ENCODE results near the gene MEOX2. TPM values are rescaled to one million over a fixed set of nuclear protein-coding genes. Genes with fewer than 3 reads are reported as not detected.

MEOX2 gene
- total RNA-seq, 1 experiment from 2014 or later = not detected

DNA sequence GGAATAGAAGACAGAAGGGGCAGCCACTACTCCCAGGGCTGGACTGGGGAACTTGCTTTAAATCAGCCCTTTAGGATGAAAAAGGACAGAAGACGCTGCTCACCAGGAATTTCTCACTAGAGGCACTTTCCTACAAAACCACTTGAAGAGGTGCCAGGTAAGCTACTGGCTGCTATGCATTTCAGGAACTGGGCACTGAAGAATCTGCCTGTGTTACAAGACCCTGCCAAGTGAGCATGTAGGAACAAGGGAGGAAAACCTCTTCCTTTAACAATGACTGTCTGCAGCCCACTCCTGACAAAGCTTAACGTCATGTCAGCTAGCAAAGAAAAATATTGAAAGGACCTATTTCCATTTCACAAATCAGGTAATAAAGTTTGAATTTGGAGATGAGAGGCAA is 118.8 kb downstream of the MEOX2 start:
- no peak overlapping the region for H3K27ac ChIP-seq (ENCODE audit: low read length)
- no TSS peak for BruUV-seq (replicated peaks)
- no peaks in the 10 kb centered on the region for H3K4me1 ChIP-seq (ENCODE audit: insufficient read depth, low read length)
- no peak overlapping the region for H3K4me3 ChIP-seq (ENCODE audit: low read length)
- H3K9me3 ChIP-seq (ENCODE audit: low read length) = no peaks in the 10 kb centered on the region
- no peaks in the 10 kb centered on the region for H3K36me3 ChIP-seq (ENCODE audit: low read depth, low read length)
- H4K20me1 ChIP-seq (ENCODE audit: low read length) = no peaks in the 10 kb centered on the region
- no peak overlapping the region for H3K4me2 ChIP-seq (ENCODE audit: low read length)
- H2AFZ ChIP-seq (ENCODE audit: low read length) = no peak overlapping the region
- no peak overlapping the region for H3K9ac ChIP-seq (ENCODE audit: low read length)
- no peaks in the 10 kb centered on the region for H3K9me2 ChIP-seq (replicated peaks; ENCODE audit: low read length)
- TF ChIP-seq EZH2phosphoT487 (IDR thresholded peaks at IDR 0.05; ENCODE audit: borderline replicate concordance, low read length) (no peak), EZH2 (IDR thresholded peaks at IDR 0.05; ENCODE audit: low read length, unreplicated experiment) (no peak), CTCF (conservative IDR thresholded peaks at IDR 0.05; ENCODE audit: low read depth, low read length) (no peak)
- DNase-seq (no peak), ATAC-seq (no peak)
- H3K79me2 ChIP-seq (ENCODE audit: low read length) = no peaks in the 10 kb centered on the region
- CTCF ChIA-PET = no interaction called here
- no peaks in the 10 kb centered on the region for H3F3A ChIP-seq (ENCODE audit: low read length, unreplicated experiment)
- no peaks in the 10 kb centered on the region for H3K27me3 ChIP-seq (ENCODE audit: low read length)
- intact Hi-C loops (cut with micrococcal nuclease) = no loop called here
- POLR2A ChIA-PET (ENCODE audit: unreplicated experiment) = no interaction called here

DNA sequence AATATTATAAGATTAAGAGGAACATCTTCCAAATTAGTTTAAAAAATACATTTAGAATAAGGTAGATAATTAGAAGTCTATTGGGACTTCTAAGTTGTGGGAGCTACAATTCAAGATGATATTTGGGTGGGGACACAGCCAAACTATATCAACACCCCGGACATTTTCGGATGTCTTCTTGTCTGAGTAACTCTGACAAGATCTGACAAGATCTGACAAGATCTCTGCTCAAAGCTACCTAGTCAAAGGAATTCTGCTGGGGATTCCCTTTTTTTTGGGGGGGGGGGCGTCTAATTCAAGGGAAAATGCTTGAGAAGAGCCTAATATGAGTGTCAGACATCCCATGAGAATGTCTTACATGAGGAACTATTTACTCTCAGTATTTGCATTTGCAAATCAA is 119.4 kb downstream of the MEOX2 start:
- TF ChIP-seq EZH2 (IDR thresholded peaks at IDR 0.05; ENCODE audit: low read length, unreplicated experiment) (no peak), CTCF (conservative IDR thresholded peaks at IDR 0.05; ENCODE audit: low read depth, low read length) (no peak), EZH2phosphoT487 (IDR thresholded peaks at IDR 0.05; ENCODE audit: borderline replicate concordance, low read length) (no peak)
- Histone ChIP-seq H3K4me2 (ENCODE audit: low read length) (no peak overlapping the region), H3K9ac (ENCODE audit: low read length) (no peak overlapping the region), H3K36me3 (ENCODE audit: low read depth, low read length) (no peaks in the 10 kb centered on the region), H3K4me1 (ENCODE audit: insufficient read depth, low read length) (no peaks in the 10 kb centered on the region), H3F3A (ENCODE audit: low read length, unreplicated experiment) (no peaks in the 10 kb centered on the region), H3K4me3 (ENCODE audit: low read length) (no peak overlapping the region), H4K20me1 (ENCODE audit: low read length) (no peaks in the 10 kb centered on the region), H3K9me3 (ENCODE audit: low read length) (no peaks in the 10 kb centered on the region), H3K27me3 (ENCODE audit: low read length) (no peaks in the 10 kb centered on the region), H3K27ac (ENCODE audit: low read length) (no peak overlapping the region), H2AFZ (ENCODE audit: low read length) (no peak overlapping the region), H3K9me2 (replicated peaks; ENCODE audit: low read length) (no peaks in the 10 kb centered on the region), H3K79me2 (ENCODE audit: low read length) (no peaks in the 10 kb centered on the region)
- no TSS peak for BruUV-seq (replicated peaks)
- POLR2A ChIA-PET (ENCODE audit: unreplicated experiment) = no interaction called here
- intact Hi-C loops (cut with micrococcal nuclease) = no loop called here
- CTCF ChIA-PET = no interaction called here
- ATAC-seq = no peak
- DNase-seq = no peak

DNA sequence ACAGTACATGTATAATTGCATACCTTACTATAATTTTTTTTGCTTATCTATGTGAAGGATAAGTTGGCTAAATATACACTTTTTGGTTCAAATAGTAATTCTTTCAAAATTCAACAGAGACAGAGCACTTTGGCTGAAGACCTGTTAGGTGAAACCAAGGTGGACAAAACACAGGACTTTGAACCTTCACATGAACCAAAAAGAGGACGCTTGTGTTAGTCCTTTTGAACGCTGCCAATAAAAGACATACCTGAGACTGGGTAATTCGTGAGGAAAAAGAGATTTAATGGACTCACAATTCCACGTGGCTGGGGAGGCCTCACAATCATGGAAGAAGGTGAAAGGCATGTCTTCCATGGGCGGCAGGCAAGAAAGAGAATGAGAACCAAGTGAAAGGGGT is 120.0 kb downstream of the MEOX2 start:
- H3K9me3 ChIP-seq (ENCODE audit: low read length) = no peaks in the 10 kb centered on the region
- TF ChIP-seq CTCF (conservative IDR thresholded peaks at IDR 0.05; ENCODE audit: low read depth, low read length) (no peak), EZH2phosphoT487 (IDR thresholded peaks at IDR 0.05; ENCODE audit: borderline replicate concordance, low read length) (no peak), EZH2 (IDR thresholded peaks at IDR 0.05; ENCODE audit: low read length, unreplicated experiment) (no peak)
- BruUV-seq (replicated peaks) = no TSS peak
- ChIA-PET CTCF (no interaction called here), POLR2A (ENCODE audit: unreplicated experiment) (no interaction called here)
- H3K79me2 ChIP-seq (ENCODE audit: low read length) = no peaks in the 10 kb centered on the region
- DNase-seq = no peak
- H4K20me1 ChIP-seq (ENCODE audit: low read length) = no peaks in the 10 kb centered on the region
- no peaks in the 10 kb centered on the region for H3K4me1 ChIP-seq (ENCODE audit: insufficient read depth, low read length)
- H3K4me2 ChIP-seq (ENCODE audit: low read length) = no peak overlapping the region
- H3F3A ChIP-seq (ENCODE audit: low read length, unreplicated experiment) = no peaks in the 10 kb centered on the region
- ATAC-seq = no peak
- no peak overlapping the region for H2AFZ ChIP-seq (ENCODE audit: low read length)
- H3K36me3 ChIP-seq (ENCODE audit: low read depth, low read length) = no peaks in the 10 kb centered on the region
- no peaks in the 10 kb centered on the region for H3K27me3 ChIP-seq (ENCODE audit: low read length)
- H3K27ac ChIP-seq (ENCODE audit: low read length) = no peak overlapping the region
- no peak overlapping the region for H3K4me3 ChIP-seq (ENCODE audit: low read length)
- intact Hi-C loops (cut with micrococcal nuclease) = no loop called here
- H3K9ac ChIP-seq (ENCODE audit: low read length) = no peak overlapping the region
- H3K9me2 ChIP-seq (replicated peaks; ENCODE audit: low read length) = no peaks in the 10 kb centered on the region

Measured in PC-3 (cell line).